GM18517 (cell line): ENCODE measurements around the gene KRT3.
"Not testable (repeated sequence)": the region's sequence is repeated elsewhere in the genome, so short reads cannot be mapped to it uniquely, and the experiment has no call there.

Source experiments
- ATAC-seq: cut with Tn5 transposase; IDR thresholded peaks from one replicate; pipeline ENCODE4 v1.9.1; 2021; ENCODE audit warnings: mild to moderate bottlenecking, moderate library complexity; ENCODE audit not compliant: unreplicated experiment

KRT3 gene

GRCh38 chr12:52798671-52799504 is 3.0 kb upstream of the KRT3 start:
- no peak for ATAC-seq

GRCh38 chr12:52798003-52798670 is 2.2 kb upstream of the KRT3 start:
- ATAC-seq, result no peak

GRCh38 chr12:52797529-52797894 is 1.6 kb upstream of the KRT3 start:
- ATAC-seq, result no peak

- ATAC-seq, result no peak
Observed at GRCh38 chr12:52796839-52797528, 1.1 kb upstream of the KRT3 start.

GRCh38 chr12:52796429-52796794 is 495 bp upstream of the KRT3 start:
- no peak for ATAC-seq

GRCh38 chr12:52795332-52795674 is 614 bp downstream of the KRT3 start:
- ATAC-seq, result not testable (repeated sequence)

- ATAC-seq, result no peak
Observed at GRCh38 chr12:52794479-52795331, 1.2 kb downstream of the KRT3 start.

GRCh38 chr12:52792185-52793029 is 3.5 kb downstream of the KRT3 start:
- no peak for ATAC-seq

- no peak for ATAC-seq
Observed at GRCh38 chr12:52791271-52792184, 4.4 kb downstream of the KRT3 start.

GRCh38 chr12:52790427-52791270 is 5.3 kb downstream of the KRT3 start:
- ATAC-seq, result no peak

GRCh38 chr12:52789637-52790426 is 6.1 kb downstream of the KRT3 start:
- no peak for ATAC-seq

- no peak for ATAC-seq
Observed at GRCh38 chr12:52788876-52789636, 6.9 kb downstream of the KRT3 start.

- ATAC-seq, result no peak
Observed at GRCh38 chr12:52788192-52788875, 7.6 kb downstream of the KRT3 start.

GRCh38 chr12:52787324-52788191 is 8.4 kb downstream of the KRT3 start:
- ATAC-seq, result no peak

- ATAC-seq, result no peak
Observed at GRCh38 chr12:52784909-52785308, 11.0 kb downstream of the KRT3 start.
